Measurements from ENCODE around the gene PPTC7. TPM values are rescaled to one million over a fixed set of nuclear protein-coding genes. Genes with fewer than 3 reads are reported as not detected.

The PPTC7 gene
- total RNA-seq, 4 donors from 2014 or later = 25.3 to 36.4 (median 27.1) TPM

DNA sequence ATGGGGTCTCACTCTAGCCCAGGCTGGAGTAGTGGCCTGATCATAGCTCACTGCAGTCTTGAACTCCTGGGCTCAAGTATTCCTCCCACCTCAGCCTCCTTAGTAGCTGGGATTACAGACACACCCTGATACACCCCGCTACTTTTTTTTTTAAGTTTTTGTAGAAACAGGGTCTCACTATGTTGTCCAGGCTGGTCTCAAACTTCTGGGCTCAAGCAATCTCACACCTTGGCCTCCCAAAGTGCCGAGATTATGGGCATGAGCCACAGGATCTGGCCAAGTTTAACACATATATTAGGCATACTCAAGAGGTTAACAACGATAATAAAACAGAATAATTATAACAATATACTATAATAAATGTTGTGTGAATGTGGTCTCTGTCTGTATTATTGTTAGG lies 25.8 kb downstream of the PPTC7 start:
- Histone ChIP-seq H3K36me3 (no peaks in the 10 kb centered on the region), H3K4me3 (no peak overlapping the region), H3K27ac (no peak overlapping the region), H3K27me3 (no peaks in the 10 kb centered on the region), H3K9me3 (no peaks in the 10 kb centered on the region), H3K4me1 (peaks cover 19 to 64% (median 29%) of the 10 kb centered on the region in 4 donors)
- DNase-seq = no peak
- WGBS, 2 donors (ENCODE audit: low coverage in 1 of 2) = 89 to 94% methylated on average over 3 of the region's 3 CpGs
- intact Hi-C loops (cut with DNase I; ENCODE audit: low total_unique reads) = no loop called here
- in situ Hi-C loops (cut with MboI; ENCODE audit: low pct_ligation_motif_present in 1 of 4, low pct_unique_long_range_greater_than_20kb in 1 of 4, low sequenced_read_pairs in 3 of 4) = loop anchor here in 1 of 4 donors (5.0 kb wide), 1 partner anchor 40 kb away; no protein-coding TSS in a partner anchor
- TF ChIP-seq, protein P1, sequence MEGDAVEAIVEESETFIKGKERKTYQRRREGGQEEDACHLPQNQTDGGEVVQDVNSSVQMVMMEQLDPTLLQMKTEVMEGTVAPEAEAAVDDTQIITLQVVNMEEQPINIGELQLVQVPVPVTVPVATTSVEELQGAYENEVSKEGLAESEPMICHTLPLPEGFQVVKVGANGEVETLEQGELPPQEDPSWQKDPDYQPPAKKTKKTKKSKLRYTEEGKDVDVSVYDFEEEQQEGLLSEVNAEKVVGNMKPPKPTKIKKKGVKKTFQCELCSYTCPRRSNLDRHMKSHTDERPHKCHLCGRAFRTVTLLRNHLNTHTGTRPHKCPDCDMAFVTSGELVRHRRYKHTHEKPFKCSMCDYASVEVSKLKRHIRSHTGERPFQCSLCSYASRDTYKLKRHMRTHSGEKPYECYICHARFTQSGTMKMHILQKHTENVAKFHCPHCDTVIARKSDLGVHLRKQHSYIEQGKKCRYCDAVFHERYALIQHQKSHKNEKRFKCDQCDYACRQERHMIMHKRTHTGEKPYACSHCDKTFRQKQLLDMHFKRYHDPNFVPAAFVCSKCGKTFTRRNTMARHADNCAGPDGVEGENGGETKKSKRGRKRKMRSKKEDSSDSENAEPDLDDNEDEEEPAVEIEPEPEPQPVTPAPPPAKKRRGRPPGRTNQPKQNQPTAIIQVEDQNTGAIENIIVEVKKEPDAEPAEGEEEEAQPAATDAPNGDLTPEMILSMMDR (IDR thresholded peaks at IDR 0.05) = no peak
- TF ChIP-seq POLR2A (IDR thresholded peaks at IDR 0.05) (no peak), EP300 (IDR thresholded peaks at IDR 0.05; ENCODE audit: low read depth) (no peak), POLR2AphosphoS5 (IDR thresholded peaks at IDR 0.05) (no peak)

DNA sequence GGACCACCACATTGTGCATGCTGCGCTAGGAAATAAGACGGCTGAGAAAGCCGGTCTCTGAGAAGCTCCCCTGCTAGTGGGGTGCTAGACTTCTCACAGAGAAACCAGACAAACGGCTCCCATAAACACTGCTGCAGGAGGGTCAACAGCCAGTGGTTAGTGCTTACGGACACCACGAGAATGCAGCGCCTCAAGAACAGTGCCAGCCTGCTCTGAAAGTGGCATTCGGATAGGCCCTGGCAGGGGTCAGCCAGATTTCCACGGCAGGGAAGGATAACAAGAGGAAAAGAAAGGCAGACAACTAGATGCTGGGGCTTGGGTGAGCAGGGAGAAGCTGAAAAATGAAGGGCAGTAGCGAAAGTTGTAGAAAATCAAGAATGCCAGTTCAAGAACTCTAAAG lies 26.4 kb downstream of the PPTC7 start:
- Histone ChIP-seq H3K4me3 (no peak overlapping the region), H3K36me3 (no peaks in the 10 kb centered on the region), H3K9me3 (no peaks in the 10 kb centered on the region), H3K27ac (no peak overlapping the region), H3K4me1 (peaks cover 17 to 64% (median 27%) of the 10 kb centered on the region in 4 donors), H3K27me3 (no peaks in the 10 kb centered on the region)
- intact Hi-C loops (cut with DNase I; ENCODE audit: low total_unique reads) = no loop called here
- no peak for TF ChIP-seq POLR2AphosphoS5 (IDR thresholded peaks at IDR 0.05)
- TF ChIP-seq, protein P1 (IDR thresholded peaks at IDR 0.05) = no peak
- TF ChIP-seq POLR2A (IDR thresholded peaks at IDR 0.05) = no peak
- TF ChIP-seq EP300 (IDR thresholded peaks at IDR 0.05; ENCODE audit: low read depth) = no peak
- in situ Hi-C loops (cut with MboI; ENCODE audit: low pct_ligation_motif_present in 1 of 4, low pct_unique_long_range_greater_than_20kb in 1 of 4, low sequenced_read_pairs in 3 of 4) = loop anchor here in 1 of 4 donors (5.0 kb wide), 1 partner anchor 41 kb away; no protein-coding TSS in a partner anchor
- 85 to 86% methylated on average over 1 to 10 of the region's 10 CpGs for WGBS, 2 donors (ENCODE audit: low coverage in 1 of 2)
- no peak for DNase-seq

DNA sequence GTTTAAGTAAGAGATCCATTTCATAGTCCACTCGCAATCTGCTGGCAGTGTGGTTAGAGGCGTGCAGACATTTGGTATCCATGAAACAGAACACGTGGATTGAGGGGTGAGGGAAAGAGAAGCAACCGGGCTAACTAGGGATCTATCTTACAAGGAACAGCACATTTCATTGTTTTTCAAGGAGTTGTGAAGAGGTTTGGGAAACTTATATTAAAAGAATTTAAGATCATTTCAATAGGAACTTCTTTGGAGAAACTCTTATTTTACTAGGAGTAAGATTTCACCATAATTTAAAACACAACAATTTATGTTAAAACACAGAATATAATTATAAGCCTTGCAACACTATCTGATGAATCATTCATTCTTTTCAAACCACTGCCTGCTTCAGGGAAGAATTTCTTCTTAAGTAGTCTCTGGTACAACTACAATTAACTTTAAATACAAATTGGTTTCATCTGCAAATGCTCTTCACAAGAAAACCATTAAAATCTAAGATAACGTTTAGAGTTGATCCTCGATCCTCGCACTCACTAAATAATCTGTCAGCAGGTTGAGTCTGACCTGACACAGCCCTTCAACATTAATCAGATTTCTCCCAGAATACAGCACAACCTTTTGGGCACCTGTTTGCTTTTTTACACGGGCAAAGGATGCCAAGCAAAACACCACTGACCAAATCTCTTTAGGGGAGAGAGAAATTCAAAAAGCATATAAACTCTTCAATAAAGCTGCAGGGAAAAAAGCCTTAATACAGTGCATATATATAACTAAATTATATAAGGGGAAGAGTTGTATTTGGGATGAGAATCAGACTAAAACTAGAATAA lies 27.3 kb downstream of the PPTC7 start:
- TF ChIP-seq, protein P1 (IDR thresholded peaks at IDR 0.05) = no peak
- TF ChIP-seq POLR2AphosphoS5 (IDR thresholded peaks at IDR 0.05) (no peak), EP300 (IDR thresholded peaks at IDR 0.05; ENCODE audit: low read depth) (no peak), POLR2A (IDR thresholded peaks at IDR 0.05) (no peak)
- Histone ChIP-seq H3K9me3 (no peaks in the 10 kb centered on the region), H3K4me1 (peaks cover 13 to 57% (median 25%) of the 10 kb centered on the region in 4 donors), H3K36me3 (no peaks in the 10 kb centered on the region), H3K27ac (peak overlapping the region in 3 of 4 donors; percentile 15 to 38 (median 27)), H3K27me3 (no peaks in the 10 kb centered on the region), H3K4me3 (no peak overlapping the region)
- DNase-seq = no peak
- in situ Hi-C loops (cut with MboI; ENCODE audit: low pct_ligation_motif_present in 1 of 4, low pct_unique_long_range_greater_than_20kb in 1 of 4, low sequenced_read_pairs in 3 of 4) = loop anchor here in 1 of 4 donors (5.0 kb wide), 1 partner anchor 42 kb away; no protein-coding TSS in a partner anchor
- intact Hi-C loops (cut with DNase I; ENCODE audit: low total_unique reads) = no loop called here
- 60 to 66% methylated on average over 8 of the region's 8 CpGs for WGBS, 2 donors (ENCODE audit: low coverage in 1 of 2)

DNA sequence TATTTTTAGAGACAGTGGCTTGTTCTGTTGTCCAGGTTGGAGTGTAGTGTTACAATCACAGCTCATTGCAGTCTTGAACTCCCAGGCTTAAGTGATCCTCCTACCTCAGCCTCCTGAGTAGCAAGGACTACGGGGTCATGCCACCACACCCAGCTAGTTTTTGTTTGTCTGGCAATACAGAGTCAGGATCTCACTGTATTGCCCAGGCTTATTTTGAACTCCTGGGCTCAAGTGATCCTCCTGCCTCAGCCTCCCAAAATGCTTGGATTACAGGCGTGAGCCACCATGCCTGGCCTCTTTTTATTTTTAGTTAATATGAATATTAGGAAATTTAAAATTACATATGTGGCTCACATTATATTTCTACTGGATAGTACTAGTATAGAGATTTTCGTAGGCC lies 28.9 kb downstream of the PPTC7 start:
- no peaks in the 10 kb centered on the region for H3K36me3 ChIP-seq
- no peaks in the 10 kb centered on the region for H3K9me3 ChIP-seq
- in situ Hi-C loops (cut with MboI; ENCODE audit: low pct_ligation_motif_present in 1 of 4, low pct_unique_long_range_greater_than_20kb in 1 of 4, low sequenced_read_pairs in 3 of 4) = no loop called here
- no peaks in the 10 kb centered on the region for H3K27me3 ChIP-seq
- WGBS, 2 donors (ENCODE audit: low coverage in 1 of 2) = 84 to 100% methylated on average over 2 to 3 of the region's 3 CpGs
- DNase-seq = no peak
- H3K27ac ChIP-seq = no peak overlapping the region
- H3K4me3 ChIP-seq = no peak overlapping the region
- no peak for TF ChIP-seq EP300 (IDR thresholded peaks at IDR 0.05; ENCODE audit: low read depth)
- H3K4me1 ChIP-seq = peaks cover 13 to 65% (median 26%) of the 10 kb centered on the region in 4 donors
- intact Hi-C loops (cut with DNase I; ENCODE audit: low total_unique reads) = no loop called here

All from transverse colon (tissue), 4 donors.